HG02571 (cell line): ENCODE data around the gene IDH3A.

Source experiments
- ATAC-seq: cut with Tn5 transposase; IDR thresholded peaks from one replicate; pipeline ENCODE4 v1.9.1; 2021; ENCODE audit warnings: mild to moderate bottlenecking, moderate library complexity; ENCODE audit not compliant: unreplicated experiment

Gene IDH3A

GRCh38 chr15:78164010-78164409 is 14.8 kb downstream of the IDH3A start:
- ATAC-seq = no peak

- peak; percentile 73 for ATAC-seq
Measured at GRCh38 chr15:78167227-78167888, 18.2 kb downstream of the IDH3A start.

DNA sequence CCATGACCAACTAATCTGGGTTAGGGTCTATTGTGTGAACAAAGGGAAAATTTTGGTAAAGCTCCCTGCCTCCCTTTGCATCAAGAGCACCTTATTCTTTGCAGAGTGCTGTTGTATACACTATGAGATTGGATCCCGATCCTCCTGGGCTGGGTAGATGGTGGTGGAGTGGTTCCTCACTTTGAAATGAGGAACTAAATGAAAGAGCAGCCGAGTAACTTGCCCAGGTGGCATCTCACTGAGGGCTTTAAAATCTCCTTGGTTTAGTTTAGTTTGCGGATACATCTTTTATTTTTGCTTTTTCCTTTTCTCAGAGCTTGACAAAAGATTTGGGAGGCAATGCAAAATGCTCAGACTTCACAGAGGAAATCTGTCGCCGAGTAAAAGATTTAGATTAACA is 19.4 kb downstream of the IDH3A start:
- ATAC-seq = no peak

DNA sequence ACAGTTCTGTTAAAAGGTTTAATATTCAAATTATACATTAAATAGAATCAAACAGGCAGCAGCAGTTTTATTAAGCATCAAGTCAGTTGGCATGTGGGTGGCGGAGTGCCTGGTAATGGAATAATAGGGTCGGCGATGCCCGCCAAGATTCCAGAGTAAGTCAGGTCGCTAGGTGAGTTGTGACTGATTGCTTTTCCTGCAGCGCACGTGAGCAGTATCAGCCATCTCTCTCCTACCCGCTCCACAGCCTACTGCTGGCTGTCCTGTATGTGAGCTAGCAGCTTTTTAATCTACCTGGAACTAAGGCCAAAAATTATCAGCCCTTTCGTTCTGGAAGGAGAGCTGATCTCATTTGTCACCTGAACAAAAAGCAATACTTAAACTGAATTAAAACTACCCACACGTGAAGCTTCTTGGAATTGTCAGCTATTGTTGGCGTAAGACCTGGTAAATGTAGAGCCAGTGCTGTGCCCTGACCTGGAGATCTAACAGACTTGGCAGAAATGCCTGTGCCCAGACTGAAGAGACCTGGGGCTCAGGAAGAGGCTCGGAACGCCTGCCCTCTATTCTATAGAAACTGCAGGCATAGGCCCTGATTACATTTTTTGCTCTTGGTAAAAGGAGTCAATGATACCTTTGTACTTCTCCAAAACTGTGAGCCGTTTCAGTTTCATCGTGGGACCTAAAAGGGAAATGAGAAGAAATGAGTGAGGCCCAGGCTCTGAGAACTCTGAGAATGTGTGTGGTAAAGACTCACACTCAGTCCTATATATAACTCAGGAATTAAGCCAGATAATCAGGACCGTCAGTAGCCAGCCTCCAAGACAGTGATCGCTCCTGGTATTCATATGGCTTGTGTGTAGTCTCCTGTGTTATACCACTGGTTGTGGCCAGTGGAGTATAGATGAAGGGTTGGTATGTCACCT is 21.9 kb downstream of the IDH3A start:
- ATAC-seq = peak; percentile 47

DNA sequence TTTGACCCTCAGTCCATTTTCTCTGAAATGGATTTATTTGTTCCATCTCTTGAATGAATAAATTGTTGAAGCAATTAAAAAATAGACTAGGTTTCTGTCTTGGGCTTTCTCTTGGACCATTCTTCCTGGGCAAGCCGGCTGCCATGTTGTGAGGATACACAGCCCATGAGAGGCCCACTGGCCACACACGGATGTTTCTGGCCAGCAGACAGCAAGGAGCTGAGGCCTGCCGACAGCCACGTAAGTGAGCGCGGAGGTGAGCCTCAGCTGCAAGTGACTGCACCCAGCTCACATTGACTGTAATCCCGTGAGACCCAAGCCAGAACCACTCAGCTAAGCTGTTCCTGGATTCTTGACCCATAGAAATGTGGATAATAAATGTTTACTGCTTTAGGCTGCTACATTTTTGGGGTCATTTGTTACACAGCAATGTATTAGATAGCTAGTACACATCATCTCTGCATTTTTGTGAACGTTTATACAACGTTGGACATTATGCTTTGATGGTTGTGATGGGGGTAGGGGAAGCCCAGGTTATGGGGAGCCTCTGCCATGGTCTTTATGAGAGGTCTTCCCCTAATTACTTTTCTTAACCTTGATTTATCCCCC is 22.8 kb downstream of the IDH3A start:
- no peak for ATAC-seq

- no peak for ATAC-seq
Measured at GRCh38 chr15:78174401-78174800, 25.2 kb downstream of the IDH3A start.

DNA sequence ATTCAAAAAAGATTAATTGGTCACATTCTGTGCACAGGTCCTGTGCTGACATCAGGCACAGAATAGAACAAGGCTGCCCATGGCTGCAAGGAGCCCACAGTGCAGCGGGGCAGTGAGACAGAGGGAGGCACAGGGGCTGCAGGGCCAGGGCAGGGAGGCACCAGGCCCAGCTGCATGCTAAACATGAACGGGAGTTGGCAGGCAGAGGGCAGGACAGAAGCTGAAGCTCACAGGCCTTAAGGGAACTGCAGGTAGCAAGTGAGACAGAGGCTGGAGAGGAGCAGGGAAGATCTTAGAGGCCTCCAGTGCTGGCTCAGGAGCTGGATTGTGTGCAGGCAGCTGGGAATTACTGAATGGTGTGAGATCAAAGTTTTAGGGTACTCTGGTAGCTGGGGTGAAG is 26.2 kb downstream of the IDH3A start:
- ATAC-seq = no peak

DNA sequence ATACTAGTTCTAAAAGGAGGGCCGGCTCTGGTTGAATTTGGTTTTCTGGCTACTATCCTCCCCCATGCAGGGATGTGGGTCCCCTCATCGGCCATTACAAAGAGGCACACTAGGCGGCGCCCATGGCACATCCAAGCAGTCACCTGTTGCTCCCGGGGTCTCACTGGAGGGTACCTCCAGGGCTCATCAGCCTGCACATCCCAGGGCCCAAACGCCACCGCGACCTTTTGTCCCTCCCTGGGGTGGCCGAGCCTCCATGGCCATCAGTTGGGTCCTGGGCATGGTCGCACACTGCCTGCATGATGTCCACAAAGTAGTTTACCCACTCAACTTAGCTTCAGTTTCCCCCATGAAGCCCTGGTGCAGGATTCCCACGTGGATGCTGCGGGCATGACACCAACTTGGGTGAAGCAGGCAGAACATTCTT is 28.3 kb downstream of the IDH3A start:
- ATAC-seq = no peak

DNA sequence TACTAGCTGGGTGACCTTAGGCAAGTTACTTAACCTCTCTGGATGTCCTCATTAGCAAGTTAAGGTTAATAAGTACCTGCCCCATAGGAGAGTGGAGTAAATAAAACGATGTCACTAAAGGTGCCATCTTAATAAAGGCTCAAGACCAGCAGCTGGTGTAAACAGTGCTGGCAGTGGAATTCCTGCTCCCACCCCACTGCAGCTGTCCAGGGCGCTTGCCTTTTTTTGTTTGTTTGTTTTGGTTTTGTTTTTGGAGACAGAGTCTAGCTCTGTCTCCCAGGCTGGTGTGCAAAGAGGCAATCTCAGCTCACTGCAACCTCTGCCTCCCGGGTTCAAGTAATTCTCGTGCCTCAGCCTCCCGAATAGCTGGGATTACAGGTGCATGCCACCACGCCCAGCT is 28.9 kb downstream of the IDH3A start:
- no peak for ATAC-seq

DNA sequence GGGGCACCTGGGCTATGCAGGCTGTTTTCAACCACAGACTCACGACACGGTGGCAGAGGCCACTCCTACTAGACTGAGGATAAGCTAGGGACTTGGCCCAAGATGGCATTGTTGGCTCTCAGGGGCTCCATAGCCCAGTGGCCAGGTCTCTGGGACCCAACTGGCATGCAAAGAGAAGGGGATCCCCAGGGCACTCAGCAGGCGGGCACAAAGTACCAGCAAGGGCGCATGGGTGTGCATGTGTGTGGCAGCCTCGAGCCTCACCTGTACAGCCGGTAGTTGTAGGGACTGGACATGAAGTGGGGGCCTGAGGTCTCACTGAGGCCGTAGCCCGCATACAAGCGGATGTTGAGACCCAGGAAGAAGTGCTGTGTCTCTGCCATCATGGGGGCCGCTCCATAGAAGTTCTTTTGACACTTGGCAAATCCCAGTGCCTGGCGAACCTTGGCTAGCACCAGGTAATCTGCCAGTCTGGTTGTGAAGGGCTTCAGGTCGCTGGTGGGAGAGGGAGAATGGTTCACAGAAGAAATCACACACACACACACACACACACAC is 30.2 kb downstream of the IDH3A start:
- ATAC-seq = no peak

GRCh38 chr15:78179906-78180305 is 30.7 kb downstream of the IDH3A start:
- no peak for ATAC-seq

- no peak for ATAC-seq
Measured at GRCh38 chr15:78182336-78182700, 33.2 kb downstream of the IDH3A start.

GRCh38 chr15:78182821-78183220 is 33.7 kb downstream of the IDH3A start:
- ATAC-seq = no peak

DNA sequence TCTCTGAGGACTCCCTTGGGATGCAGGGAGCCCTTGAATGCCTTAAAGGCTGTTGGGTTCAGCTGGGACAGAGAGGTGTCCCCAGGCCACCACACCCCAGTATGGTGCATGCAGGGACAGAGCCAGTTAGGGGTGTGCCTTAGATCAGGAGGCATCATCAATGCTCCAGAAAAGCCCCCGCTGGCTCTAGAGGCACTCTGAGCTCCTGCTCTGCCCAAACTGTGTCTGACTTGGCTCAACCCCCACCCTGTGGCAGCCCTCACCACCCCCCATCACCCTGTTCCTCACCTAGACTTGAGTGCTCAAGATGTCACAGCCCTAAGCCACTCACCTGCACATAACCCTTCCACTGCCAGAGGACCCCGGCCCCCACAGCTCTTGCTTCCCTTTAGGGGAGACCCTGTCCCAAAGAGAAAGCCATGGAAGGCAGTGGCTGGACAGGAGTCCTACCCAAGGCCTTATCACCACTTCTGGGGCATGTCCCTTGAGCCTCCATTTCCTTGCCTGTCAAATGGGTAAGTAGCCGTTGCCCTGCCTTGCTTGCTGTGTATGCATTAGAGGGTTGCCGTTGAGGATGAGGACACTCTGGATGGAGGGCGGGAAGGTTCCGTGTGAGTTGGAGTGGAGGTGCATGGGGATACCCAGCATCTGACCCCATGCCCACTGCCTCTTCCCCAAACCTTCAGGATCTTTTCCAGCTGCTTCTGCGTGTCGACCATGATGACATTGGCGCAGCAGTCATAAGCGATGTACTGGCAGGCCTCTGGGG is 43.8 kb downstream of the IDH3A start:
- no peak for ATAC-seq

DNA sequence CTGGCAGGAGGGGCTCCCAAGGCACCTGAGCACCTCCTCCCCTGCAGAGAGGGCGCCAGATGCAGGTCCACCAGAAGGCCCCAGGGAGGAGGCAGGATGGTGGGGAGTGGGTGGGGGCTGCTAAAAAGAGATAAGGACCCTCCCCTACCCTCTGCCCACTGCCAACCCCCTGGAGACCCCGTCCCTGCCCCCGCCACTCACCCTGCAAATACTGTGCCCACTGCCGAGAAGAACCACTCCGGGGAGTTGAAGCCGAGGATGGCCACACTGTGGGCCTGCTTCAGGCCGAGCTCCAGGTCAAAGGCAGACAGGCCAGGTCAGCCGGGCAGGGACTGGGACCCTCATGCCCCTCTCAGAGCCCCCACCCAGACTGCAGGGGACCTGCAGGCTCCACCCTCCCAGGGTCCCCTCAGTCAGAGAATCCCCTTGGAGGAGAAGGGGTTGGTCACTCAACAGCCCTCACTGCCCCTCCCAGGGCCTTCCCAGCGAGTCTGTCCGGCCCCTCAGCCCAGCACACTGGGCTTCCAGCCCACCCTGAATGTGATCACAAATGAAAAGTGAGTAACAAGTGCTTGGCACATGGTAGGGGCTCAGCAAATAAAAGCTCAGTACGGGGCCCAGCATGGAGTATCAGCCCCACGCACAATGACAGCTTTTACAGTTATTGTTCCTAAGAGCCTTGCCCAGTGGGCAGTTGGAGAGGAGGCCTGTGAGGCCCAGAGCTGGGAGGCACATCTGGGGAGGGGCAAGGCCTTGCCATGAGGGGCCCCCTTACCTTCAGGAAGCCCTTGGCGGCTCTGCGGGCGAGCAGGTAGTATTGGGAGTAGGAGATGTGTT is 44.8 kb downstream of the IDH3A start:
- ATAC-seq = no peak

DNA sequence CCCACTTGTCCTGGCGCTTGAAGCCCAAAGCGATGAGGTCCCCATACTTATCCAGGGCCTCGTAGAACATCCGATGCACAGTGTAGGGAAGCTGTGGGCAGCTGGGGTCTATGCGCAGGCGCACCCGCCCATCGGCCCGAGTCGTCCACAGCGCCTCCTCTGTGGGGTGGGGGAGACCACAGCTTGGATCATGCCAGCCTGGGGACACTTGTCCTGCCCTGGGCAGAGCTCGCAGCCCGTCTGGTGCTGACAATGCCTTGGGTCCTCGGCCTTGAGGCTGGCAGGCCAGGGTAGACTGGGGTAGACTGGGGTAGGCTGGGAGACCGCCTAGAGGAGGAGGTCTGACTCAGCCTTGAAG is 45.4 kb downstream of the IDH3A start:
- ATAC-seq = no peak

GRCh38 chr15:78195735-78196201 is 46.6 kb downstream of the IDH3A start:
- ATAC-seq = no peak

DNA sequence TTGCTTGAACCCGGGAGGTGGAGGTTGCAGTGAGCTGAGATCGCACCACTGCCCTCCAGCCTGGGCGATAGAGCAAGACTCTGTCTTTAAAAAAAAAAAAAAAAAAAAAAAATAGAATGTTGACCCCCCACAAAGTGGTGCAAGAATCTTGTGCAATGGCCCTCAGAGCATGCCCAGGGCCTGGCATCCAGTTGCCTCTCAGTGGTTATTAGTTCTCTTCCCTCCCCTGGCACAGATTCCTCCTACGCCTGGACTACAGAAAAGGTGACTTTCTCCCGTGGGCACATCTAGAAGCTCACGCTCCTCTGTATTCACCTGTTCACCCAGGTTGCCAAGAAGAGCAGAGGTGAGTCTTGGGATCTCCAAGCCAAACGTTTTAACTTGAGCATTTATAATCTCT is 48.5 kb downstream of the IDH3A start:
- no peak for ATAC-seq

- ATAC-seq = no peak
Measured at GRCh38 chr15:78200276-78200930, 51.2 kb downstream of the IDH3A start.
